Nucleus accumbens (tissue), 56 donors: ENCODE results near the gene TMEM30B.

Experiments
- DNase-seq, 56 donors: peaks; one replicate each; lab custom pipeline; 2025; lab: John Stamatoyannopoulos, UW

TMEM30B gene

GRCh38 chr14:61300209-61300608 is 19.1 kb upstream of the TMEM30B start:
- DNase-seq = no peak

- no peak for DNase-seq
Observed at GRCh38 chr14:61298824-61299223, 17.7 kb upstream of the TMEM30B start.

- DNase-seq = no peak
Observed at GRCh38 chr14:61297581-61297980, 16.4 kb upstream of the TMEM30B start.

- no peak for DNase-seq
Observed at GRCh38 chr14:61296719-61297502, 15.8 kb upstream of the TMEM30B start.

GRCh38 chr14:61296151-61296550 is 15.0 kb upstream of the TMEM30B start:
- DNase-seq = no peak

GRCh38 chr14:61290701-61291100 is 9.6 kb upstream of the TMEM30B start:
- DNase-seq = no peak

GRCh38 chr14:61288720-61289119 is 7.6 kb upstream of the TMEM30B start:
- no peak for DNase-seq

- no peak for DNase-seq
Observed at GRCh38 chr14:61288228-61288627, 7.1 kb upstream of the TMEM30B start.

- DNase-seq = no peak
Observed at GRCh38 chr14:61287196-61287595, 6.1 kb upstream of the TMEM30B start.

- no peak for DNase-seq
Observed at GRCh38 chr14:61285364-61285763, 4.2 kb upstream of the TMEM30B start.

- no peak for DNase-seq
Observed at GRCh38 chr14:61284001-61284400, 2.9 kb upstream of the TMEM30B start.

- DNase-seq = no peak
Observed at GRCh38 chr14:61282746-61283145, 1.6 kb upstream of the TMEM30B start.

- DNase-seq = no peak
Observed at GRCh38 chr14:61281948-61282275, 774 bp upstream of the TMEM30B start.

GRCh38 chr14:61280526-61281185 is 482 bp downstream of the TMEM30B start:
- peak in 10 of 56 donors; percentile 5 to 47 (median 14) for DNase-seq

GRCh38 chr14:61280092-61280525 is 1.0 kb downstream of the TMEM30B start:
- no peak for DNase-seq

GRCh38 chr14:61279082-61279481 is 2.1 kb downstream of the TMEM30B start:
- no peak for DNase-seq

- DNase-seq = no peak
Observed at GRCh38 chr14:61277784-61278183, 3.4 kb downstream of the TMEM30B start.

GRCh38 chr14:61277232-61277631 is 3.9 kb downstream of the TMEM30B start:
- no peak for DNase-seq

GRCh38 chr14:61271552-61271951 is 9.6 kb downstream of the TMEM30B start:
- no peak for DNase-seq

GRCh38 chr14:61270714-61271113 is 10.4 kb downstream of the TMEM30B start:
- no peak for DNase-seq

- DNase-seq = peak in 33 of 56 donors; percentile 7 to 84 (median 30)
Observed at GRCh38 chr14:61269321-61270083, 11.6 kb downstream of the TMEM30B start.
